NT2/D1 (cell line): ENCODE results near the gene ZNF652.

Experiments used
- SUZ12 ChIP-seq: IDR thresholded peaks from 2 replicates; pipeline ENCODE4 v1.6.1; 2011; ENCODE audit not compliant: insufficient read length, insufficient read depth; ENCODE audit errors: extremely low read depth
- YY1 ChIP-seq: IDR thresholded peaks from 2 replicates; pipeline ENCODE4 v1.6.1; 2011; ENCODE audit not compliant: insufficient read length, insufficient read depth
- ZNF274 ChIP-seq: IDR thresholded peaks from 2 replicates; pipeline ENCODE4 v1.6.1; 2011; ENCODE audit warnings: mild to moderate bottlenecking, low read depth, low read length

DNA sequence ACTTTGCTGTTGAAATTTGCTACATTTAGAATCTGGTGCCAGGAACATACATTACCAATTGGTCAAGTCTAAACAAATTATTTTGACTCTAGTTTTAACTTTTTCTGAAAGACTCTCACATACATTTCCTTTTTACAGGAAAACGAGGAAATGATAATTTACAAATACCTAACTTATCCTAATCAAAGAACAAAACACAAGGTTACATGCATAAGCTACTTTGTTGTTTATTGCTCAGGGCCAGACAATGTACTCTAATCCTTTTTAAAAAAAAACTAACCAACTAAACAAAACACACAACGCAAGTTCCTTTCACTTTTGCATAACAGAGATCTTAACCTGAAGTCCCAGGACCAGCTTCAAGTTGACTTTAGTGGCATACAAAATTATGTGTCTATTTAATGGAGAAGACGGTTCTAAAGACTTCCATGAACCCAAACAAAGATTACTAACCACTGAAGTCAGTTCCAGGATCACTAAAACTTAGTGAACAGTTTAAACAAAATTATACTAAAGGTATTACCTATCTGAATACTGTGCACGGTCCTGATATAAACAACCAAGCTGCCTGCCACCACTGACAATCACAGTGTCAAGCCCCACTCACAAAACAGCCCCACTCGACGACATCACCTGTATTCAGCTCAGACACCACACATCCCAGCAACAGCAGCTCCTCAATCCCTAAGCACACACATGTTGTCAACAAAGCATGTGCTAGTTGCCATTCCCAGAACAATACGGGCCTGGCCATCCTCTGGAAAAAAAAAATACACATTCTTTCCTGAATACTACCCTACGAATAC is 1.9 kb downstream of the ZNF652 start:
- no peak for TF ChIP-seq ZNF274
- TF ChIP-seq YY1 = no peak
- TF ChIP-seq SUZ12 = no peak
